IPS-18c (cell line): ENCODE measurements around the gene PRKCA.

Experiments
- H3K4me3 ChIP-seq: 2 replicates; pipeline ENCODE4 v1.7.0; 2013; ENCODE audit warnings: low read depth, mild to moderate bottlenecking, low read length, moderate library complexity; ENCODE audit not compliant: insufficient read depth
- H3K9me3 ChIP-seq: one replicate; pipeline ENCODE4 v1.6.1; 2013; ENCODE audit warnings: mild to moderate bottlenecking, low read length, moderate library complexity; ENCODE audit not compliant: control insufficient read depth, insufficient read depth

PRKCA gene

GRCh38 chr17:66654106-66654740, 351.8 kb downstream of the PRKCA start:
- Histone ChIP-seq H3K4me3 (no peak overlapping the region), H3K9me3 (no peaks in the 10 kb centered on the region)

DNA sequence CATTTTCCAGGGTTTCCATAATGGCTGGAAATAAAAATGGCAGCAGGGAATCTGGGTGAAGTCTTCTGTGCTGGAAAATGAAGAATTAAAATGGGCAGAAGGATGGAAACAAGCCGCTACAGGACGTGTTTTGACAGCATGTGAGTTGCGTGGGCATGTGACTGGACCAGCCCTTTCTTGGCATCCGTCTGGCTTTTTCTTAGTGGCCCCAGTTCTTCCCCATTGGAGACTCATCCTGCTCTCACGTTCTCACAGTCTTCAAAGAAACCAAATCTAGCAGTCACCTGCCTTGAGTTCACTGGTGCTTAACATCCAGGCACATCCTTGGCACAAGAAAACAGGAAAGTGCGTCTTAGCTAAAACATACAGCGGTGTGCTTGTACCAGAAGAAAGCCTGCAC, 352.4 kb downstream of the PRKCA start:
- Histone ChIP-seq H3K4me3 (no peak overlapping the region), H3K9me3 (no peaks in the 10 kb centered on the region)

GRCh38 chr17:66655461-66655860, 353.0 kb downstream of the PRKCA start:
- H3K9me3 ChIP-seq, result peaks cover 3% of the 10 kb centered on the region
- H3K4me3 ChIP-seq, result no peak overlapping the region

DNA sequence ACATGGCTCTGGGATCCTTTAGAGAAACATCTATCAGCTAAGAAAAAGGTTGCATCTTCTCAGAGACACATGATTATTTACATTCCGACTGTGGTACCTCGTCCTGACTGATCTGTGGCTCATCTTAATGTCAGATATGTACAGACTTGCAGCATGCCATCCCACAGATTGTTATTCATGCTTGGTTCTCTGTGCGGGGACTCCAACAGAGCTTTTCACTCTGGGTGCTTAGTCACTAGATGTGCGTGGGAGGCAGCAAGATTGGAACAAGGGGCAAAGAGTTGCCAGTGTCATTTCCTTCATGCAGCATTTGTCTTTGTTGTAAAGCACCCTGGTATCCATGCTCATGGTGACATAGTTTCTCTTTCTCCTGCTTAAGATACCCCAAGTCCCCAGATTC, 353.4 kb downstream of the PRKCA start:
- Histone ChIP-seq H3K9me3 (peaks cover 3% of the 10 kb centered on the region), H3K4me3 (no peak overlapping the region)

DNA sequence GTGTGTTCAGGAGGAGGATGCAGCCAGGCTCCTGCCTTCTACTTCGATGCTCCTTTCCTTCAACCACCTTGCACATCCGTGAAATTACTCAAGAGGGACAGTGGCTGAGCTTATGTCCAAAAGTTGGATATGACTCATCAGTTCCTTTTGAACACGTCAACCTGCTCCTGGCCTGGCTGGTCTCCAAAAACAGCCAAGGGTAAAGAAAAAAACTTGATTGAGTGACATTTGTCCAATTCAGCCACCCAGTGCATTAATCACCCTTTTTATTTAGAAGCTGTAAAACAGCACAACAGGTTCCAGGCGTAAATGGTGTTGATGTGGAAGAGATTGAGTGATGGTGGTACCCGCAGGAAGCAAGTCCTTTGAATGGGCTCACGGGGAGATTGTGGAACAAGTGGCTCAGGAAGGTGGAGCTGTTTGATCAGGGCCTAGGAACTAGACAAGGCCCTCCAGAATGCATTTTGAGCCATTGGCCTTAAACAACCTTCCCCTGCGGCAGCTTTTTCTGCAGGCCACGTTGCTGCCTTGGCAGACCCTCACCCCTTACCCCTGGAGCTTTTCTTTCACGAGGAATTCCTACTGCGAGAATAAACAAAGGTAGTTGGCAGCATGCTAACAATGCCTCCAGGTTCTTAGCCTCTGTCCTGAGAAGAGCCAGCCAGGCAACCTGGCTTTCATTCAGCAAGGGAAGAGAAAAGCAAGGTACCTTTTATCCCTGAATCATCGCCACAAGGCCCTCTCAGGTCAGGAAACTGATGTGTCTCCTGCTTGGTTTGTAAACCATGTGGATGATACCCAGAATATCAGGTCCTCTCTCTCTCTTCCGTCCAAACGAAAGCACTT, 359.2 kb downstream of the PRKCA start:
- Histone ChIP-seq H3K9me3 (peaks cover 3% of the 10 kb centered on the region), H3K4me3 (no peak overlapping the region)

DNA sequence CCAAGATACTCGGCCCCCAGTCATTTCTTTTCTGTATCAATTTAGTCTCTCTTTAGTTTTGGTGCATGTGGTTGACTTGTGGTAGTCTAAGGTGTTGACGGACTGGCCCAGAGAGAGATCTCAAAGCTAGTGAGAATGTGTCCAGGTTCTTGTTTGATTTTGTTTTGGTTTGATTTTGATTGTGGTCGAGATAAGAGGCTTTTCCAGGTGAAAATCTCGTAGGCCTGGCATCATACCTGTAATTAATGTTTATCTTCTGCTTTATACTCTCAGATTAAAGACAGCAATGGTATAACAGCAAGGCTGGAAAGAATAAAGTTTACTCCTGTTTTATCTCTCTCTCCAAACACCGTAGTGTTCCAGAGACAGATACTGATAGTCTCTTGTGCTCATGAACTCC, 360.1 kb downstream of the PRKCA start:
- peaks cover 3% of the 10 kb centered on the region for H3K9me3 ChIP-seq
- H3K4me3 ChIP-seq, result no peak overlapping the region

DNA sequence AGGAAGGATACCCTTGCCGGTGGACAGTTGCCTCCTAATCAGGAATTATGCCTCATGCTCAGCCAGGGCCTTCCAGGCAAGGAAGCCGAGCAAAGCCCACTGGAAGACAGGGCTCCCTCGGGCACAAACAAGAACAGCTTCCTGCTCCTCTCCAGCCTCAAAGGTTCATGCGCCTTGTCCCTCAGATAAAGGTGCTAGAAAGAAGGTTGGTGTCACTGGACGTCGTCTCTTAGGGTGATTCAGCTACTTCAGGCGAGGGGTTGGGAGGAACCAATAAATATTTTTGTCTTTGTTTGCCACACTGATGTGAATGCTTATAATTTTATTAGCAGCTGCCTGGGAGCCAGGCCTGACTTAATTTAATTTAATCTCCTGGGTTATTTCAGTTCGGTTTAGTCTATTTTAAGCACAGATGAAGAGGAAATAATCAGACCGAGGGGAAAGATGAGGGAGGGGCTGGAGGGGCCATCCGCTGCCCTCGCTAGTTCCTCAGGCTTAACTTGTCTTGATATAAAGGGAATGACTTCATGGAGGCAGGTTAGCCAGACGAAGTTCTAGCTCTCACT, 360.7 kb downstream of the PRKCA start:
- peaks cover 3% of the 10 kb centered on the region for H3K9me3 ChIP-seq
- H3K4me3 ChIP-seq, result no peak overlapping the region

GRCh38 chr17:66664336-66664735, 361.9 kb downstream of the PRKCA start:
- Histone ChIP-seq H3K4me3 (no peak overlapping the region), H3K9me3 (peaks cover 3% of the 10 kb centered on the region)

GRCh38 chr17:66665194-66665593, 362.8 kb downstream of the PRKCA start:
- H3K9me3 ChIP-seq, result peaks cover 1% of the 10 kb centered on the region

GRCh38 chr17:66667090-66667489, 364.7 kb downstream of the PRKCA start:
- H3K9me3 ChIP-seq, result no peaks in the 10 kb centered on the region

More at GRCh38 chr17:66665194-66665593, 362.8 kb downstream of the PRKCA start:
- no peak overlapping the region for H3K4me3 ChIP-seq

GRCh38 chr17:66667491-66668030, 365.1 kb downstream of the PRKCA start:
- no peak overlapping the region for H3K4me3 ChIP-seq

More at GRCh38 chr17:66667090-66667489, 364.7 kb downstream of the PRKCA start:
- no peak overlapping the region for H3K4me3 ChIP-seq

DNA sequence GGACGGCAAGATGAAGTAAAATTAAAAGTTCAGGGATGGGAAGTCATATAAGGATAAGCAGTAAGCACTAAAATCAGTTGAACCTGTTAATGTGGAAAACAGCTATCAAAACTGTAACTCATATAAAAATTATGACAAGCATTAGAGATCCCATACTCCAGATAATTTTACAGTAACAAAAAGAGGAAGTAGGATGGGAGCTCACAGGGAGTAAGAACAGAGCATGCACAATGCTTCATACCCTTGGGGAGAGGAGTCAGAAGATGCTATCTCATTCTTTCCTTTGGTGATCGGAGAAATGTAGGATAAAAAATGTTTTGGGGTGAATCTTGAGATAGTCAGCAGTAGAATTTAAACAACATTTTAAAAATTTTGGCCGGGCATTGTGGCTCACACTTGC, 367.8 kb downstream of the PRKCA start:
- Histone ChIP-seq H3K9me3 (no peaks in the 10 kb centered on the region), H3K4me3 (no peak overlapping the region)

More at GRCh38 chr17:66667491-66668030, 365.1 kb downstream of the PRKCA start:
- H3K9me3 ChIP-seq, result no peaks in the 10 kb centered on the region

- H3K9me3 ChIP-seq, result no peaks in the 10 kb centered on the region
- no peak overlapping the region for H3K4me3 ChIP-seq
Observed at GRCh38 chr17:66671156-66671555, 368.7 kb downstream of the PRKCA start.

GRCh38 chr17:66673668-66674276, 371.4 kb downstream of the PRKCA start:
- Histone ChIP-seq H3K9me3 (peaks cover 4% of the 10 kb centered on the region), H3K4me3 (no peak overlapping the region)

- Histone ChIP-seq H3K4me3 (no peak overlapping the region), H3K9me3 (peaks cover 4% of the 10 kb centered on the region)
Observed at GRCh38 chr17:66675273-66675990, 373.0 kb downstream of the PRKCA start.

DNA sequence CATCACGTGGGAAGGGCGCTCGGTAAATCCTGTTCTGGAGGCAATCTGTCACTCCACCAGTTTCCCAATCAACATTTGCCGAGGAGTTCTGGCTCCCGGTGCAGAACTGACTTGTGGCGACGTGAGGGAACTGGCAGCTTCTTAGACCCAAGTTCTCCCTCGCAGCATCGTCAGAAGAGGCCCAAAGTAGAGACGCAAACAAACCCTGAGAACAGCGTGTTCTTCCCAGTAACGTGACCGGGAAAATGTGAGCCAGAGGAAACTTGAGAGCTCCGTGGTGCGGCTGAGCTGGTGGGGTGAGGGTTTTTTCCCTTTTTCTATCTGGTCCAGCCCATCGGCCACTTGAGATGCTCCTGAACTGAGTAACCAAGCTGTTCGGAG, 373.6 kb downstream of the PRKCA start:
- Histone ChIP-seq H3K9me3 (peaks cover 4% of the 10 kb centered on the region), H3K4me3 (no peak overlapping the region)

GRCh38 chr17:66676421-66676820, 374.0 kb downstream of the PRKCA start:
- H3K9me3 ChIP-seq, result peaks cover 4% of the 10 kb centered on the region
- no peak overlapping the region for H3K4me3 ChIP-seq
